Natural killer cell (primary cell): ENCODE data around the gene FOXI1. TPM values are rescaled to one million over a fixed set of nuclear protein-coding genes. Genes with fewer than 3 reads are reported as not detected.

Experiments
- ATAC-seq, 3 donors: fragments of 150-1000 bp in 2 of 3; fragments of 200-7000 bp in 1 of 3; cut with Tn5 transposase; 1 replicate in 1 of 3; 2 replicates in 2 of 3; pipeline ENCODE4 v1.10.0; 2021; ENCODE audit warnings: mild to moderate bottlenecking in 2 of 3, moderate library complexity in 2 of 3
- DNase-seq, 2 donors: peaks; one replicate each; pipeline versions ENCODE4 v3.0.0 to v3.0.0-alpha.2; 2013 to 2021; ENCODE audit warnings: mixed read lengths in 1 of 2
- H3K27ac ChIP-seq: one replicate; pipeline ENCODE4 v1.5.1; 2013; ENCODE audit warnings: mild to moderate bottlenecking, low read length
- H3K27me3 ChIP-seq: one replicate; pipeline ENCODE4 v1.6.1; 2013; ENCODE audit warnings: low read length; ENCODE audit not compliant: control insufficient read depth, insufficient read depth
- H3K36me3 ChIP-seq: one replicate; pipeline ENCODE4 v1.6.1; 2013; ENCODE audit warnings: low read length; ENCODE audit not compliant: control insufficient read depth, insufficient read depth
- H3K4me1 ChIP-seq: one replicate; pipeline ENCODE4 v1.6.1; 2013; ENCODE audit warnings: low read length; ENCODE audit not compliant: control insufficient read depth, insufficient read depth
- H3K4me3 ChIP-seq: one replicate; pipeline ENCODE4 v1.5.1; 2013; ENCODE audit warnings: low read length
- H3K9me3 ChIP-seq: one replicate; pipeline ENCODE4 v1.6.1; 2013; ENCODE audit warnings: low read length; ENCODE audit not compliant: control insufficient read depth, insufficient read depth
- H3K27ac Mint-ChIP-seq, 2 donors: one replicate each; pipeline ENCODE4 v1.8.0; 2022; ENCODE audit warnings: mild to moderate bottlenecking in 2 of 2, mixed read lengths in 2 of 2, moderate library complexity in 1 of 2
- H3K27me3 Mint-ChIP-seq, 2 donors: one replicate each; pipeline ENCODE4 v1.8.0; 2022; ENCODE audit warnings: low read depth in 2 of 2, mixed read lengths in 2 of 2
- H3K36me3 Mint-ChIP-seq: one replicate; pipeline ENCODE4 v1.8.0; 2022; ENCODE audit warnings: mixed read lengths
- H3K4me1 Mint-ChIP-seq, 2 donors: one replicate each; pipeline ENCODE4 v1.8.0; 2022; ENCODE audit warnings: mixed read lengths in 2 of 2
- H3K4me3 Mint-ChIP-seq: one replicate; pipeline ENCODE4 v1.8.0; 2022; ENCODE audit warnings: mild to moderate bottlenecking, moderate library complexity, mixed read lengths
- H3K9me3 Mint-ChIP-seq, 2 donors: one replicate each; pipeline ENCODE4 v1.8.0; 2022; ENCODE audit warnings: mixed read lengths in 2 of 2
- WGBS: methylation state at CpG from one replicate; pipeline ENCODE4 v1.1.7; 2013; ENCODE audit warnings: missing lambda C conversion rate; ENCODE audit not compliant: insufficient coverage; 5-methylcytosine and 5-hydroxymethylcytosine counted together
- intact Hi-C: fragments of 100-400 bp; cut with micrococcal nuclease; formaldehyde crosslinking; loops from one replicate; pipeline ENCODE4 v1.14.2; 2022
- total RNA-seq, 4 donors: library from RNA; stranded (reverse); fragments of 120-200 nt in 1 of 4; gene quantifications; one replicate each; pipeline versions ENCODE4 v1.2.3 to v1.2.4, GENCODE V29; 2013 to 2022
- TF ChIP-seq, protein P1 (sequence below): fragments of 200-600 bp; IDR thresholded peaks from one replicate; pipeline ENCODE4 v1.8.0; 2022; ENCODE audit warnings: antibody characterized with exemption

FOXI1 gene
- total RNA-seq, 3 donors from 2014 or later (not counting 1 experiment from before 2014, with no cell fraction given) = 0.18 TPM; not detected in 2

DNA sequence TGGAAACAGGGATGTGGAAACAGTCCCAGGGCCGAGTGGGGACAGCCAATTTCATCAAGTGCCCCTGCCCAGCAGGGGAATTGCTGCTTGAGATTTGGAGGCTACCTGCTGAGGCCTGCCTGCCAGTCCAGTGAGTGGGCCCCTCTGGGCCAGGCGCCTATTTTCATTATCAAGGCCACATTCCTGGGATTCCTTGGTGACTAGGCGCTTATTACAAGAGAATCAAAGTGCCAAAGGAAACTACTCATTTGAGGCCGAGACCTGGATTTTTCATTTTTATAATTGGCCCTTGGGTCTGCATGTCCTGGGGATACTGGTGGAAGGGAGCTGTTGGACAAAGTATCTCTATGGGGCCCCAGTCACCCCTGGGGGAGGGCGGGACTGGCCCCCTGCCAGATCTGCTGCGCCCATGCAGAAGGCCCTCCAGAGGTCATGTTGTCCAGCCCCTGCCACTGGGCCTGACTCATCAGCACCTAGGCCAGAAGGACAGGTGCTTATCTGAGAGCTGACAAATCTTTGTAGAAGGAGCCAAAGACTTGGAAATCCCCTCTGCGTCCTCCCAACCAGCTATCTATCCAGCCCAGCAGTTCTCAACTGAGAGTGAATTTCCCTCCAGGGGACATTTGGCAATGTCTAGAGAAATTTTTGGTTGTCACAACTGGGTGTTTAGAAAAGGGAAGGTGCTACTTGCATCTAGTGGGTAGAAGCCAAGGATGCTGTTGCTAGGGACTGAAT lies 45.6 kb downstream of the FOXI1 start:
- H3K27ac ChIP-seq = no peak overlapping the region
- no peaks in the 10 kb centered on the region for H3K4me1 ChIP-seq
- no peaks in the 10 kb centered on the region for H3K9me3 ChIP-seq
- H3K36me3 ChIP-seq = no peaks in the 10 kb centered on the region
- ATAC-seq (no peak), DNase-seq (no peak)
- H3K36me3 Mint-ChIP-seq = no peaks in the 10 kb centered on the region
- TF ChIP-seq, protein P1, sequence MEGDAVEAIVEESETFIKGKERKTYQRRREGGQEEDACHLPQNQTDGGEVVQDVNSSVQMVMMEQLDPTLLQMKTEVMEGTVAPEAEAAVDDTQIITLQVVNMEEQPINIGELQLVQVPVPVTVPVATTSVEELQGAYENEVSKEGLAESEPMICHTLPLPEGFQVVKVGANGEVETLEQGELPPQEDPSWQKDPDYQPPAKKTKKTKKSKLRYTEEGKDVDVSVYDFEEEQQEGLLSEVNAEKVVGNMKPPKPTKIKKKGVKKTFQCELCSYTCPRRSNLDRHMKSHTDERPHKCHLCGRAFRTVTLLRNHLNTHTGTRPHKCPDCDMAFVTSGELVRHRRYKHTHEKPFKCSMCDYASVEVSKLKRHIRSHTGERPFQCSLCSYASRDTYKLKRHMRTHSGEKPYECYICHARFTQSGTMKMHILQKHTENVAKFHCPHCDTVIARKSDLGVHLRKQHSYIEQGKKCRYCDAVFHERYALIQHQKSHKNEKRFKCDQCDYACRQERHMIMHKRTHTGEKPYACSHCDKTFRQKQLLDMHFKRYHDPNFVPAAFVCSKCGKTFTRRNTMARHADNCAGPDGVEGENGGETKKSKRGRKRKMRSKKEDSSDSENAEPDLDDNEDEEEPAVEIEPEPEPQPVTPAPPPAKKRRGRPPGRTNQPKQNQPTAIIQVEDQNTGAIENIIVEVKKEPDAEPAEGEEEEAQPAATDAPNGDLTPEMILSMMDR = no peak
- no peaks in the 10 kb centered on the region for H3K4me1 Mint-ChIP-seq
- no peaks in the 10 kb centered on the region for H3K27me3 ChIP-seq
- intact Hi-C loops = no loop called here
- no peak overlapping the region for H3K27ac Mint-ChIP-seq
- H3K27me3 Mint-ChIP-seq = peaks cover 6 to 8% of the 10 kb centered on the region in 2 donors
- H3K4me3 Mint-ChIP-seq = no peak overlapping the region
- H3K9me3 Mint-ChIP-seq = no peaks in the 10 kb centered on the region
- no peak overlapping the region for H3K4me3 ChIP-seq
- WGBS = 87% methylated on average over 7 of the region's 7 CpGs

DNA sequence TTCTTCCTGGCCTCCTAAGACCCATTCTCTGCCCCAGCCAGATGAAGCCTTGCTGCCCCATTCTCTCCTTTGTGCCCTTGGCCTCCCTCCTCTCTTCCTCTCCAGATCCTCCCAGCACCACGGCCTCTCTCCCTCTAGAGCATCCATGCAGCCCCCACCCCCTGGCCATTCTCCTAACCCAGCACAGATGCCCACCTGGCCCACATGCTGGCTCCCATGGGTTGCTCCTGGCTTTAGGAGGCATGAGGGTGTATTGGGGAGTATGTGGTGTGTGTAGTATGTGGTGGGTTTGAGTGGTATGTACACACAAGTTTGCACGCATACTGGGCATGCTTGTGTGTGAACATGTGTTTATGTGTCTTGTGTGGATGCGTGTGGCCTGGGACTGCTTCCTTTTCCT lies 47.1 kb downstream of the FOXI1 start:
- Mint-ChIP-seq H3K4me1 (no peaks in the 10 kb centered on the region), H3K9me3 (no peaks in the 10 kb centered on the region), H3K36me3 (no peaks in the 10 kb centered on the region), H3K27me3 (peaks cover 2 to 6% of the 10 kb centered on the region in 2 donors), H3K4me3 (no peak overlapping the region), H3K27ac (no peak overlapping the region)
- H3K4me3 ChIP-seq = no peak overlapping the region
- intact Hi-C loops = no loop called here
- no peaks in the 10 kb centered on the region for H3K4me1 ChIP-seq
- no peak overlapping the region for H3K27ac ChIP-seq
- WGBS = 91% methylated on average over 3 of the region's 3 CpGs
- TF ChIP-seq, protein P1 = no peak
- no peak for DNase-seq
- H3K27me3 ChIP-seq = no peaks in the 10 kb centered on the region
- no peaks in the 10 kb centered on the region for H3K9me3 ChIP-seq
- no peaks in the 10 kb centered on the region for H3K36me3 ChIP-seq
- ATAC-seq = no peak

GRCh38 chr5:170154297-170154696 lies 48.6 kb downstream of the FOXI1 start:
- H3K27ac Mint-ChIP-seq = no peak overlapping the region
- H3K4me1 Mint-ChIP-seq = no peaks in the 10 kb centered on the region
- no peak overlapping the region for H3K27ac ChIP-seq
- no peak for DNase-seq
- intact Hi-C loops = no loop called here
- H3K36me3 ChIP-seq = no peaks in the 10 kb centered on the region
- ATAC-seq = no peak
- H3K36me3 Mint-ChIP-seq = no peaks in the 10 kb centered on the region
- no peaks in the 10 kb centered on the region for H3K4me1 ChIP-seq
- H3K9me3 Mint-ChIP-seq = no peaks in the 10 kb centered on the region
- H3K27me3 Mint-ChIP-seq = peaks cover 3% of the 10 kb centered on the region in 2 donors
- WGBS = 69% methylated on average over 4 of the region's 4 CpGs
- H3K9me3 ChIP-seq = no peaks in the 10 kb centered on the region
- no peak overlapping the region for H3K4me3 Mint-ChIP-seq
- H3K4me3 ChIP-seq = no peak overlapping the region
- TF ChIP-seq, protein P1 = no peak
- H3K27me3 ChIP-seq = no peaks in the 10 kb centered on the region

GRCh38 chr5:170154744-170155143 lies 49.0 kb downstream of the FOXI1 start:
- H3K9me3 ChIP-seq = no peaks in the 10 kb centered on the region
- TF ChIP-seq, protein P1 = no peak
- ATAC-seq (no peak), DNase-seq (no peak)
- H3K27ac ChIP-seq = no peak overlapping the region
- WGBS = 47% methylated on average over 1 of the region's 2 CpGs
- no peak overlapping the region for H3K27ac Mint-ChIP-seq
- H3K4me1 Mint-ChIP-seq = no peaks in the 10 kb centered on the region
- H3K36me3 ChIP-seq = no peaks in the 10 kb centered on the region
- no peaks in the 10 kb centered on the region for H3K27me3 ChIP-seq
- H3K4me3 Mint-ChIP-seq = no peak overlapping the region
- peaks cover 0 to 3% of the 10 kb centered on the region in 2 donors for H3K27me3 Mint-ChIP-seq
- H3K4me3 ChIP-seq = no peak overlapping the region
- H3K36me3 Mint-ChIP-seq = no peaks in the 10 kb centered on the region
- intact Hi-C loops = no loop called here
- H3K4me1 ChIP-seq = no peaks in the 10 kb centered on the region
- no peaks in the 10 kb centered on the region for H3K9me3 Mint-ChIP-seq
